Measurements from ENCODE around the gene CFAP58. TPM values are rescaled to one million over a fixed set of nuclear protein-coding genes. Genes with fewer than 3 reads are reported as not detected.
A peak's percentile ranks its signal among the peaks of the same experiment; 100 is the strongest.

Gene CFAP58
- total and polyA plus RNA-seq, 3 experiments from 2014 or later = 0.07 TPM; not detected in 2

DNA sequence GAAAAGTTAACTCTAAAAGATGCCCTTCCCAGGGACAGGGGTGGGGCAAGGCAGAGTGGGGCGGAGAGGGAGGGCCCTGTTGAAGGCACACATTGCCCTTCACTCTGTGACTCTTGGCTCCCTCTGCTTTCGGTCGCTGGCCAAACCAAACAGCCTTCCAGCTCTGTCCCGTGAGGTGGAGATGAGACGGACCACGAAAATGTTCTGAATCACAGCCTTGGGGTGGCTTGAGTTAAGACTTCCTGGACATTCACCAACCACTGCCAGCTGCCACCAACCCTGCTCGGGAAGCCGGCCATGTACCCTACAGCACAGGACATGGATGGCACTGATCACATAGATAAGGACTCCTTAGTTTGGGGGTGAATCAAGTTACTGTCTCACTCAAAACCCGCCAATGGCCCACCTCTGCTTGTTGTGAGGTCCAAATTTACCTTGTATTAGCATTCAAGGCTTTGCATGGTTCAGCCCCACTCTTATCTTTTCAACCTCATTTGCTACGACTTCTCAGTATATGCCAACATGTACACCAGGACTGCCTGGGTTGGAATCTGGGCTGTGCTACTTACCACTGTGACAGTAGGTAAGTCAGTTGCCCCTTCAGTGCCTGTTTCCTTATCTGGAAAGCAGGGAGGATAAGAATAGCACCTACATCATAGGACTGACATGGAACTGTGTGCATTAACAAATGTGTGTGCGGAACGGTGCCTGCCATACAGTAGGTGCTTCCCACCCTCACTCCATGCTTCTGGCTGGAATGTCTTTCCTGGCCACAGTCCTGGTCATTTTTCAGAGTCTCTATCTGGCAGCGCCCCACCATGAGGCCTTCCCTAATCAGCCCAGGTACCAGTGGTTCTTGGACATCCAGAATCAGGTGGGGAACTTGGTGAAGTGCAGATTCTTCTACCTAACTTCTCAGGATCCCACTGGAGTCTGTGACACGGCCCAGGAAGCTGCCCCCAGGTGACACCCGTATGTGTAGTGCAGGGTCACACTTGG is 43.4 kb upstream of the CFAP58 start:
- Mint-ChIP-seq H3K4me3 (peak overlapping the region in 2 of 7 donors; percentile 11 to 15), H3K36me3 (peaks cover 0 to 38% (median 11%) of the 10 kb centered on the region in 3 donors), H3K27ac (peak overlapping the region in 1 of 8 donors; percentile 78), H3K27me3 (peaks cover 0 to 1% of the 10 kb centered on the region in 2 donors), H3K4me1 (peaks cover 45 to 62% (median 57%) of the 10 kb centered on the region in 3 donors), H3K9me3 (no peaks in the 10 kb centered on the region)
- Histone ChIP-seq H3K4me3 (ENCODE audit: low read length) (no peak overlapping the region), H3K4me1 (ENCODE audit: insufficient read depth, low read length) (peaks cover 53% of the 10 kb centered on the region), H3K9me3 (ENCODE audit: low read length) (no peaks in the 10 kb centered on the region), H3K36me3 (ENCODE audit: insufficient read depth, low read length) (peaks cover 28% of the 10 kb centered on the region), H3K27ac (ENCODE audit: low read depth, low read length) (no peak overlapping the region), H3K27me3 (ENCODE audit: insufficient read depth, low read length, poor library complexity, severe bottlenecking) (no peaks in the 10 kb centered on the region)
- DNase-seq = no peak
- ChIA-PET CTCF (interaction anchor here (1.0 to 7.2 kb wide), 5 partner anchors 19 to 43 kb away, joined by 3 to 160 read pairs (median 11); partner anchors contain the start of gene CFAP58), POLR2A (interaction anchor here (3.5 kb wide), 1 partner anchor 28 kb away, joined by 17 read pairs; the partner anchor contains the start of gene ITPRIP)

- POLR2A ChIA-PET = no interaction called here
- no peaks in the 10 kb centered on the region for H3K9me3 ChIP-seq (ENCODE audit: low read length)
Observed at GRCh38 chr10:104311184-104311720, 42.4 kb upstream of the CFAP58 start.

DNA sequence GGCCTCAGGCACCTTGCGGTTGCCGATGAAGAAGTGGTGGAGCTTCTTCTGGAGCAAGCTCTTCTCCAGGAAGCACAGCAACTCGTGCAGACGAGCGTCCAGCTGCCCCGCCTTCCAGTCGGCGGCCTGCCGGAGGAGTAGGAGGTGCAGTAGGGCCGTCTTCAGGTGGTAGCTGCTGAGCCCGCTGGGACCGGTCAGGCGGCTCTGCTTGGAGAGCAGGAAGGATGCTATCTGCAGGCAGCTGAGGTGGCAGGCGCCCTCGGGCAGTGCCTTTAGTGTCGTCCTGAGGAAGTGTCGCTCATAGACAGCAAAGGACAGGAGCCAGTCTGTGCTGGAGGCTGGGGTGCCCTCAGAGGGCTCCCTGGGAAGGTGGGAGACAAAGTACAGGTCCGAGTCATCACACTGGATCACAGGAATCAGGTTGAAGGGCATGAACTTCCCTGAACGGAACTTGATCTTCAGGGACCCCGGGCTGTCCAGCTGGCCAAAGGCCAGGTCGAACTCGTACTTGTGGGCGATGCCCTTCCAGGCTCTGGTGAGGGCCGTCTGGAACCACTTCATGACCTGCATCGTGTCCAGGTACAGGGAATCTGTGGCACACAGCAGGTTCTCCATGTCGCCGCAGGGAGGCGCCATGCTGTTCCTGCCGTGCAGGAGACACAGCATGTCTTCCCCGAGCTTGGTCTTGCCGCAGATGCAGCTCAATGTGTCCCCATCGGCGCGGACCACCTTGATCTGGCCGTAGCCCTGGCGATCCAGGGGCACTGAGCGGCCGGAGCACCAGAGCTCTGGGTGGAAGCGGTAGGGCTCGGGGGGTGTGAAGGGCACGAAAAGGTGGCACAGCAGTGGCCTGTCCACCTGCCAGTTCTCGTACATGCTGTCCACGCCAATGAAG is 38.8 kb upstream of the CFAP58 start:
- Mint-ChIP-seq H3K27me3 (no peaks in the 10 kb centered on the region), H3K4me3 (no peak overlapping the region), H3K36me3 (peaks cover 0 to 65% (median 11%) of the 10 kb centered on the region in 3 donors), H3K4me1 (peaks cover 31 to 41% (median 38%) of the 10 kb centered on the region in 3 donors), H3K27ac (peak overlapping the region in 1 of 8 donors; percentile 48), H3K9me3 (no peaks in the 10 kb centered on the region)
- peaks cover 30% of the 10 kb centered on the region for H3K4me1 ChIP-seq (ENCODE audit: insufficient read depth, low read length)
- H3K27me3 ChIP-seq (ENCODE audit: insufficient read depth, low read length, poor library complexity, severe bottlenecking) = no peaks in the 10 kb centered on the region
- DNase-seq = no peak
- H3K9me3 ChIP-seq (ENCODE audit: low read length) = no peaks in the 10 kb centered on the region
- POLR2A ChIA-PET = no interaction called here
- H3K27ac ChIP-seq (ENCODE audit: low read depth, low read length) = no peak overlapping the region
- H3K36me3 ChIP-seq (ENCODE audit: insufficient read depth, low read length) = peaks cover 28% of the 10 kb centered on the region
- no peak overlapping the region for H3K4me3 ChIP-seq (ENCODE audit: low read length)
- CTCF ChIA-PET = interaction anchor here (1.0 to 1.2 kb wide), 4 partner anchors 9 to 41 kb away, joined by 3 to 6 read pairs (median 4); partner anchors contain the start of gene CFAP58

More at GRCh38 chr10:104311184-104311720, 42.4 kb upstream of the CFAP58 start:
- no peak overlapping the region for H3K4me3 Mint-ChIP-seq
- peaks cover 36 to 53% (median 48%) of the 10 kb centered on the region in 3 donors for H3K4me1 Mint-ChIP-seq
- Histone ChIP-seq H3K27me3 (ENCODE audit: insufficient read depth, low read length, poor library complexity, severe bottlenecking) (no peaks in the 10 kb centered on the region), H3K4me1 (ENCODE audit: insufficient read depth, low read length) (peaks cover 43% of the 10 kb centered on the region), H3K27ac (ENCODE audit: low read depth, low read length) (no peak overlapping the region), H3K36me3 (ENCODE audit: insufficient read depth, low read length) (peaks cover 28% of the 10 kb centered on the region), H3K4me3 (ENCODE audit: low read length) (no peak overlapping the region)
- CTCF ChIA-PET = interaction anchor here (1.0 to 3.5 kb wide), 4 partner anchors 20 to 42 kb away, joined by 3 to 14 read pairs (median 8); partner anchors contain the start of genes CFAP58 and ITPRIP
- no peaks in the 10 kb centered on the region for H3K9me3 Mint-ChIP-seq
- no peak for DNase-seq
- no peak overlapping the region for H3K27ac Mint-ChIP-seq
- H3K27me3 Mint-ChIP-seq = no peaks in the 10 kb centered on the region
- peaks cover 0 to 47% (median 11%) of the 10 kb centered on the region in 3 donors for H3K36me3 Mint-ChIP-seq

DNA sequence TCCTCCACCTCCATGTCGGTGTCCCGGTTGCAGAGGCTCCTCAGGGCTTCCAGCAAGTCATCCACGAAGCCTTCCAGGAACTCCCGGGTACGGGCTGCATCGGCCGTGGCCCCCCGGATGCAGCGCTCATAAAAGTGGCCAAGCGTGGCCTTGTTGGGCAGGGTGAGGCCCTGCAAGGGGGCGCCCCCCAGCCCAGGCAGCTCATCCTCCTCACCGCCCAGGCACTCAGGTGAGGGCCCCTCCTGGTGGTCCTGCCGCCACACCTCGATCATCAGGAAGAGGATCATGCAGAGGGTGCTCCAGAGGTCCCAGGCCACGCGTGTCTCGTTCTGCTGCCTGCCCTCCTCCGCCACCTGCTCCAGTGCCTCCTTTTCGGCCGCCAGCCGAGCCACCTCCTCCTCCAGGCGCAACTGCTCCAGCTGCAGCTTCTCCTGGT is 38.1 kb upstream of the CFAP58 start:
- ChIA-PET POLR2A (no interaction called here), CTCF (no interaction called here)
- Mint-ChIP-seq H3K27ac (no peak overlapping the region), H3K4me3 (no peak overlapping the region), H3K4me1 (peaks cover 29 to 41% (median 38%) of the 10 kb centered on the region in 3 donors), H3K9me3 (no peaks in the 10 kb centered on the region), H3K27me3 (no peaks in the 10 kb centered on the region), H3K36me3 (peaks cover 0 to 65% (median 10%) of the 10 kb centered on the region in 3 donors)
- Histone ChIP-seq H3K27me3 (ENCODE audit: insufficient read depth, low read length, poor library complexity, severe bottlenecking) (no peaks in the 10 kb centered on the region), H3K36me3 (ENCODE audit: insufficient read depth, low read length) (peaks cover 28% of the 10 kb centered on the region), H3K4me3 (ENCODE audit: low read length) (no peak overlapping the region), H3K27ac (ENCODE audit: low read depth, low read length) (no peak overlapping the region), H3K4me1 (ENCODE audit: insufficient read depth, low read length) (peaks cover 28% of the 10 kb centered on the region), H3K9me3 (ENCODE audit: low read length) (no peaks in the 10 kb centered on the region)
- DNase-seq = no peak

DNA sequence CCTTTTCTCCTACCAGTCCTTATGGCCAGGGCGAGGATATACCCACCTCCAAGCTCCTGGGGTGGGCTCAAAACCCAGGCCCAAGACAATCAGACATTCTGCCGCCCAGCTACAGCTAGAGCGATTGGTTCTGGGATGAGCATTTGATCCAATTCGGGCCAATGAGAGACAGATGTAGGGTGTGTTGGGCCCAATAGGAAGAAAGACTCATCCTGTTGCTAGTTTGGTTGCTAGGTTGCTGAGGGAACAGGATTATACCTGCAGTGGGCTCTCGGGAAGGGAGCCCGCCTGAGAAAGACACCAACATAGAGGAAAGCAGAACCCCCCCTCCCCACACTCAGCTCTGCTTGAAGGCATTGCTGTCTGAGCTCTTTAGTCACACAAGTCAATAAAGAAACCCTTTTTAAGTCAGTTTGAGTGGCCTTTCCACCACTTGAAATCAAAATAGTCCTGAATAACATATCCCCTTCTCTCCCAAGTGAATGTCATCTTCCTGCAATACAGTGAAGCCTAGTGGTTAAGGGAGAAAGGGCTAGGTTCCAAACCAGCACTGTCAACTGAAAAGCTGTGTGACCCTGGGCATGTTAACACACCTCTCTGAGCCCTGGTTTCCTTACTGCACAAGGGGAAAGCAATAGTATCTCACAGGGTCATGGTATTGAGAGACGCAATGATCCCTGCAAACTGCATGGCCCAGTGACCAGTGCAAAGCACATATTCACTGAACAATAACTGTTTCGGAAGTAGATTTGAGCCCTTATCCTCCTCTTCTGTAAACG is 37.1 kb upstream of the CFAP58 start:
- peaks cover 28% of the 10 kb centered on the region for H3K36me3 ChIP-seq (ENCODE audit: insufficient read depth, low read length)
- no peaks in the 10 kb centered on the region for H3K27me3 ChIP-seq (ENCODE audit: insufficient read depth, low read length, poor library complexity, severe bottlenecking)
- H3K9me3 Mint-ChIP-seq = no peaks in the 10 kb centered on the region
- peaks cover 36% of the 10 kb centered on the region for H3K4me1 ChIP-seq (ENCODE audit: insufficient read depth, low read length)
- H3K9me3 ChIP-seq (ENCODE audit: low read length) = no peaks in the 10 kb centered on the region
- H3K4me1 Mint-ChIP-seq = peaks cover 36 to 49% (median 40%) of the 10 kb centered on the region in 3 donors
- H3K27ac Mint-ChIP-seq = peak overlapping the region in 1 of 8 donors; percentile 60
- H3K27ac ChIP-seq (ENCODE audit: low read depth, low read length) = no peak overlapping the region
- ChIA-PET POLR2A (no interaction called here), CTCF (interaction anchor here (1.3 kb wide), 1 partner anchor 25 kb away, joined by 3 read pairs; no protein-coding TSS in a partner anchor)
- no peak overlapping the region for H3K4me3 ChIP-seq (ENCODE audit: low read length)
- H3K27me3 Mint-ChIP-seq = peaks cover 0 to 1% of the 10 kb centered on the region in 2 donors
- no peak for DNase-seq
- H3K4me3 Mint-ChIP-seq = no peak overlapping the region
- H3K36me3 Mint-ChIP-seq = peaks cover 0 to 61% (median 10%) of the 10 kb centered on the region in 3 donors

DNA sequence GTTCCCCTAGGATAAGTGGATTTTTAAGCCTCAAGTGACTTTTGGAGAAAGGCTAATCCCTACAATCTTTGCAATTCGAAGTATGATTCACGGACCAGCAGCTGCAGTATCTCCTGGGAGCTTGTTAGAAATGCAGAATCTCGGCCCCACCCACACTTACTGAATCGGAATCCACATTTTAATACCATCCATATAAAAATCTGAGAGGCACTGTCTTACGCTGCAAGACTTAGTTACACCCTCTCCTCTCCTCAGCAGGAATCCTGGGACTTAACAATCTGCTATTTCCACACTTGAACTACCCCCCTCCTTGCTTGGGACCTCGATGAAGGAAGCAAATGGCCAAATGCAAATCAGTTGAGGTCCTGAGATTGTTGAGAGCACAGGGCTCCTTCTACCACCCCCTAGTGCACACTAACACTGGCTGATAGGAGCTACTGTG is 36.3 kb upstream of the CFAP58 start:
- H3K4me1 Mint-ChIP-seq = peaks cover 42 to 54% (median 48%) of the 10 kb centered on the region in 3 donors
- Histone ChIP-seq H3K4me3 (ENCODE audit: low read length) (no peak overlapping the region), H3K36me3 (ENCODE audit: insufficient read depth, low read length) (peaks cover 28% of the 10 kb centered on the region), H3K9me3 (ENCODE audit: low read length) (no peaks in the 10 kb centered on the region), H3K4me1 (ENCODE audit: insufficient read depth, low read length) (peaks cover 44% of the 10 kb centered on the region), H3K27ac (ENCODE audit: low read depth, low read length) (no peak overlapping the region), H3K27me3 (ENCODE audit: insufficient read depth, low read length, poor library complexity, severe bottlenecking) (no peaks in the 10 kb centered on the region)
- no peak for DNase-seq
- ChIA-PET CTCF (interaction anchor here (1.1 to 1.5 kb wide), 3 partner anchors 21 to 27 kb away, joined by 3 to 4 read pairs (median 3); partner anchors contain the start of gene ITPRIP), POLR2A (no interaction called here)
- H3K36me3 Mint-ChIP-seq = peaks cover 0 to 56% (median 6%) of the 10 kb centered on the region in 3 donors
- H3K4me3 Mint-ChIP-seq = no peak overlapping the region
- no peaks in the 10 kb centered on the region for H3K9me3 Mint-ChIP-seq
- peaks cover 0 to 2% of the 10 kb centered on the region in 2 donors for H3K27me3 Mint-ChIP-seq
- peak overlapping the region in 4 of 8 donors; percentile 29 to 60 (median 42) for H3K27ac Mint-ChIP-seq
